Muscle of back (tissue), 11 donors: Measurements from ENCODE around the gene PHF24. TPM values are rescaled to one million over a fixed set of nuclear protein-coding genes. Genes with fewer than 3 reads are reported as not detected.

Source experiments
- DNase-seq, 3 donors: peaks; one replicate each; pipeline versions ENCODE4 v3.0.0 to v3.0.0-alpha.2; 2013
- polyA plus RNA-seq, 10 donors: library from polyadenylated mRNA; unstranded; fragments of 120-200 nt; gene quantifications; one replicate each; pipeline ENCODE4 v1.2.1, GENCODE V29; 2013; ENCODE audit not compliant: insufficient read length in 10 of 10

PHF24 gene
- polyA plus RNA-seq, 10 donors = 0.11 to 0.56 (median 0.25) TPM

GRCh38 chr9:34982361-34982760, 24.3 kb downstream of the PHF24 start:
- no peak for DNase-seq

GRCh38 chr9:34983209-34983608, 25.1 kb downstream of the PHF24 start:
- DNase-seq = no peak

GRCh38 chr9:34984049-34984448, 26.0 kb downstream of the PHF24 start:
- DNase-seq = peak in 2 of 3 donors; percentile 56 to 69

- DNase-seq = peak in 2 of 3 donors; percentile 38 to 48
Measured at GRCh38 chr9:34985311-34985899, 27.3 kb downstream of the PHF24 start.

GRCh38 chr9:34986540-34987047, 28.5 kb downstream of the PHF24 start:
- DNase-seq = peak in 2 of 3 donors; percentile 27 to 43

DNA sequence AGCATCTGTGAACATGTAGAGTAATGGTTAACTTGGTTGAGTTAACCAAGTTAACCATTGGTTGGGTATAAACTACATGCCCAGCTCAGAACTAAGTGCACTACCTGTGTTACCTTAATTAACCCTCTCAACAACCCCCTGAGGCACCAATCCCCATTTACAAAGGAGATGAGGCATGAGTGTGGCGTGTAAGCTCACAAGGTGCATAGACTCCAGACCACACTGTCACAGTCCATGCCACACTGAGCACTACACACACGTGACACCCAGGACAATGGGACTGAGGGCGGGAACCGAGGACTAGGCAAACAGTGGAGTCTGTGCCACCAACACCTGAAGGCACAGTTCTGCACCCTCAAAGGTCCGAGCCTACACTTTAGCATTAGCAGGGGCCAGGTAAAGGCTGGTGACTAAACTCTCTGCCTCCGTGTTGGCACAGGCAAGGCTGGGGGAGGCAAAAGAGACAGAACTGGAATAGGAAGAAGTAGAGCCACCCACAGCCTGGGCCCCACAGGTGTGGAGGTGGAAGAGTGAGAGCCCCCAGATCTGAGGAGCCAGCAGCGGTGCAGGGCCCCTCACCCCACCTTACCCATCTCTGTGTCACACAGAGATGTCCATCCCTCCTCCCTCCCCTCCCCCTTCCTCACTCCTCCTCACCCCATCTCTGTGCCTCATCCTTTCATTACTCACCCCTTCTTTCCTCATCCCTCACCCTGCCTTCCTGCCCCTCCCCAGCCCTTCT, 29.2 kb downstream of the PHF24 start:
- DNase-seq = peak in 1 of 3 donors; percentile 5

DNA sequence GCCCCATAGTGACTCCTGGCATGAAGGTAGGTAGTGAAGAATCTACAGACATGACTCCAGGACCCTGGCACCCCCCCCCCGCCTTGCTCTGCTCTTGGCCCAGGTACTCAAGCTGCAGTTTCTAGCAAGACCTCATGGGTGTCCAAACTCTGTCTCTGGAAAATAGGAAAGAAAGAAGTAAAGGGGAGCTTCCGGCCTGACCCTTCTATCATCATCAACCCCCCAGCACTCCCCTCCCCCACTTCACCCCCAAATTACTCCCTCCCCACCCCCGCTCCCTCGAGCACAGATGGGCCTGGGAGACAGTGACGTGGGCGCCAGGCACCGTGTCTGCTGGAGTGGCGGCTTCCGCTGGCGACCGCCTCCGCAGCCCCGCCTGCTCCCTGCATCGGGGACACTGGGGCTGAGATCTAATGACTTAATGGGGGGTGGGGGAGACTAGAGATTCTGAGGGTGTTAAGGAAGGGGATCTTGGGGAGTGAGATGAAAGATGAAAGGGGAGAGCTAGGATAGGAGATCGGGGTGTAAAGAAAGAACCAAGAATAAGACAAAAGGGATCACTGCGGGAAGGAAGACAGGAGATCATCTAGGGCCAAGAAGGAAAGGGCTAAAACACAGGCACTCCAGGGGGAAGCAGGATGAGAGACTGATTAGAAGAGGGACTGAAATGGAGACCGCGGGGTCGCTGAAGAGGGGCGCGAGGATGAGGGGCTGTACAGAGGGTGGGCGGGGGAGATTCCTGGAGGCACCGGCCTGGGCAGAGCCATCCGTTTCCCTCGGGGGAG, 30.3 kb downstream of the PHF24 start:
- DNase-seq = peak in 1 of 3 donors; percentile 53

- DNase-seq = peak; percentile 99 to 100 (median 100)
Measured at GRCh38 chr9:34989003-34989945, 31.2 kb downstream of the PHF24 start, which contains the start of gene DNAJB5. Gene DNAJB5 (plus strand): TSS chr9:34989745. CDS start chr9:34990631, 886 bp downstream.

- DNase-seq = peak in 2 of 3 donors; percentile 73 to 80
Measured at GRCh38 chr9:34989946-34990635, 32.0 kb downstream of the PHF24 start.

GRCh38 chr9:34990908-34991606, 33.0 kb downstream of the PHF24 start:
- no peak for DNase-seq

DNA sequence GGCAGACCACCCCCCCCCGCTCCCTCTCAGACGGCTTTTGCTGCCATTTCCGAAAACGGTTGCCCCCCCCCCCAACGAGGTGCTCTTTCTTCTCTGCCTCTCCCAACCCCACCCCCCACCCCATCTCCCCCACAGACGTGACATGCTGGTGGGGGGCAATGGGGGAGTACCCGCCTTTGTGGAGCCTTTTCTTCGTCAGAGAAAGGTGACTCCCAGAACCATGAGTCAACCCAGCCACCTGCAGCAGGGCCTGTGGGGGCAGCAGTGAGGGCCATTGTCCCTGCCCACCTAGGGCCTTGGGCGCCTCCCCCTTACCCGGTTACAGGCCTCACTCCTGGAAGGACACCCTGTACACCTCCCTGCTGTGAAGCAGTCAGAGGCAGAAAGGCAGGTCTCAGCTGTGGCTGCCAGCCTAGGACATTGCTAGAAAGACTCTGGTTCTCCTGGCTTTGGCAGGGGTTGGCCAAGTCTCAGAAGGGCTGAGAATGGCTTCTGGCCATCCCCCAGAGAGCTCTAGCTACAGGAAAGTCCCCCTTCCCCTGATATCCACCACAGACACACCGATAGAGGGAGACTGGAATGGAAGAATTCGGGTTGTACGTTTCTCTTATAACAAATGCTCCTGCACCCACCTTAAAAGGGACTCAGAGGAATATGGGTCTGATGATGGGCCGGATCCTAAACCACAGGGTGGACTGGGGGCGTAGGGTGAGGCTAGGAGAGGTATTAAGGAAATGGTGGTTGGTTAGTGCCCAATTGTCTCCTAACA, 33.7 kb downstream of the PHF24 start:
- DNase-seq = peak in 1 of 3 donors; percentile 9

- DNase-seq = peak; percentile 31 to 82 (median 53)
Measured at GRCh38 chr9:34992376-34992951, 34.4 kb downstream of the PHF24 start.

- peak; percentile 75 to 83 (median 76) for DNase-seq
Measured at GRCh38 chr9:34993502-34994259, 35.6 kb downstream of the PHF24 start.

DNA sequence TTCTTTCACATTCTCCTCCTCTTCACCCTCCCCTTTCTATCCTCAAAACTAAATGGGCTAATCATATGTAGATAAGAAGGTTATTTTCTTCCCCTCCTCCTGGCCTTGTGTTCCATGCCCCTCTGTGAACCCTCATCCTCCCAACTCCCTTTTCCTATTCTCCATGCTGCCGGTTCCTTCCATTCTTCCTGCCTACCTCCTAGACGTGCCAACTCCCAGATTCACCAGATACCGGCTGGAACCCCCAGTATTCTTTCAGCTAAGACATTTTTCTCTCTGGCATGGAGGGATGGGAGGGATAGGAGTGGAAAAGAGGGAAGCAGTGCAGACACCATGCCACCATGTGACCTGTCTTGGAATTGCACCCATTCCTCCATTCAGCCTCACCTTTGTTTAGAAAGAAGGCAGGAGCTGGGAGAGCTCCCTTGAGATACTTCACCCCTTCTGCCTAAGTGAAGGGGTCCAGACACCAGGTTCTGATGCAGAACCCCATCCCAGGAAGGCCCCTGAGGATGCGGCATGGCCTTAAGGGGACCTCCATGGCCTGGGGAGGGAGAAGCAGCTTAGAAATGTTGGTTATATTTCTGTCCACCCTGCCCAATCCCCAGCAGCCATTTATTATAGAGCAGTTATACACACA, 36.3 kb downstream of the PHF24 start:
- DNase-seq = peak in 2 of 3 donors; percentile 29 to 59

DNA sequence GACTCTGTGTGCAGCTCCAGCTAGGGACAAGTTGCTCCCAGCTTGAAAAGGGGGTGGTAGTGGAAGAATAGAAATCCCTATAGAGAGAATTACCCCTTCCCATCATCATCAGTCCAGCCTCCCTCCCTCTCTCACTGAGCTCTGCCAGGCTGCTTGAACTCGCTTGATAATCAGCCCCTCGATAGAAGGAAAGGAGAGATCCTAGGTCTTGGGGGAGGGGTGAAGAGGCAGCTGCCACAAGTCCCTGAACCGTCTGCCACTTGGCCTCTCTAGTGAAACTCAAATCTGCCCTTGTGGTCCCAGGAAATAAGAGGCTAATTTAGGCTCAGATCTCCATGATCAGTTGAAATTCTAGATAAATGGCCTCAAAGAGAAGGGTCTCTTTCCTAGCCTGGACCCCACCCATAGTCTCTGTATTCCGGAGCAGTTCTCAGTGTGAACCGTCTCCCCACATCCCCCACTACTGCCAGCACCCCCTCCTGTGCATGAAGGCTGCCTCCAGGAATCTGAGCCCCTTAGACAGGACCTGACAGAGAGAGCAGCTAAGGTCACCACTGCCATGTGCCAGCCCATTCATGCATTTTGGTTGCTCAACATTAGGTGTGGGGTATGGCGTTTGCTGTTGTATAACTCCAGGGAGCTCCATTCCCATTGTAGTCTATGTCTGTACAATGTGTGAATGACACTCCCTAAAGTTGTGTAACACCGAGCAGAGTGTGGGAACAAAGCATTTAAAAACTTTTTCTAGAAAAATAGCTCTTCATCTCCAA, 37.0 kb downstream of the PHF24 start:
- peak in 1 of 3 donors; percentile 15 for DNase-seq

DNA sequence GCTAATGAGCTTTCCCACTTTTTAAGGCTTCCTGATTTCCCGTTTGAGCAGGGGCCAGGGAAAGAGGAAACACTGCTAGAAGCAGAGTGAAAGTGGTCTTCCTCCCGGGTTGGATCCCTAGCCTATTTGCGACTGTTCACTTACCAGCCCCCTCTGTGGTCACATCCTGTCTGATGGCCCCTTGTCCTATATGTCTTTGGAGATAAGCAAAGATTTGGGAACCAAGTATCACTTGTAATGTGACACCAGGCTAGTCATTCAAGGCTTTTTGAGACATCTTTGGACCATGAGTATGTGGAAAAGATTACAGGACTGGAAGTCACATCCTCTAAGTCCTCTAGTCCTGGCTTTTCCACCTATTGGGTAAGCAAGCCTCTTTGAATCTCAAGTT, 37.6 kb downstream of the PHF24 start:
- DNase-seq = no peak
